ENCODE data around the gene NEK9.

DNA sequence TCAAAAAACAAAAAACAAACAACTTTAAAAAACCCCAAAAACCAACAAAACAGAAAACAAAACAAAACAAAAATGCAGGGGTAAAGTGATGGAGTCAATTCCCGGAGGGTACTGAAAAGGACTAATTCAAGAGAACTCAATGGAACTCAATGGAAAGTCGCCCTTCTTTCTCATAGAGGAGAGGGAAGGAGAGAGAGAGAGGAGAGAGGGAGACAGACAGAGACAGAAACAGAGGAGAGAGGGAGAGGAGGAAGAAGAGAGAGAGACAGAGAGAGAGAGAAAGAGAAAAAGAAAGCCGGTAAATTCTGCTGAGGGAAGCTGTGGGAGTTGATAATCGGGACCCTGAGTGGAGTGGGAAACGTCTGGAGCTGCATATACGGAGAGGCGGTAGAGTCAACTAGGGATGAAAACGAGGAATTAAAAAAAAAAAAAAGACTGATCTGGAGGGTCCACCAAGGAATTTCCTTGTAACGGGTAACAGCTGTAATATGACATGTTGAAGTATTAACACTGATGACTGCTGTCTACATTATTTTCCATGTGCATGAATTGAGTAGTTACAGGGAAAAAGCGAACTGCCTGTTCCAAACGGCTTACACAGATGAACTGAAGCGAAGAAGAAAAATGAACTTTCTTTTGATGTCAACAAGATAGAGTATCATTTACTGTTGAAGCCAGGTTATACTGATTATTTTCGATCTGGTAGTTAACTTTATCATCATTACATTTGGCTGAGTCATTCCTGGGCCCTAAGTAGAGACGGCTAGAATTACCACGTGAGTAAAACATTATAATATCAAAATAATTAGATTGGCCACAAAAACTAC lies 58.3 kb downstream of the NEK9 start:
- TF ChIP-seq CTCF (IDR thresholded peaks at IDR 0.05) (no peak), POLR2A (IDR thresholded peaks at IDR 0.05) (no peak)
